HCT116 (cell line): ENCODE measurements around the gene GRIN2A. TPM values are rescaled to one million over a fixed set of nuclear protein-coding genes. Genes with fewer than 3 reads are reported as not detected.

ENCODE experiments used
- ATAC-seq: fragments of 200-7000 bp; cut with Tn5 transposase; 2 replicates; pipeline ENCODE4 v1.9.1; 2020; ENCODE audit warnings: mild to moderate bottlenecking, moderate library complexity
- BruUV-seq: library from RNA; stranded (reverse); fragments of 400-500 nt; replicated peaks from 2 replicates; lab custom pipeline; 2021; lab: Mats Ljungman, UMichigan
- CTCF ChIA-PET: fragments of 300-600 bp; sonication (Branson Sonifier 250); formaldehyde crosslinking; loops from one replicate; lab custom pipeline; 2021; ENCODE audit warnings: antibody characterized with exemption; lab: Charles Lee
- POLR2A ChIA-PET: fragments of 300-600, 350-600 bp; sonication (Branson Sonifier 250); formaldehyde crosslinking; loops from one replicate; lab custom pipeline; 2021; ENCODE audit warnings: antibody characterized with exemption; lab: Charles Lee
- RAD21 ChIA-PET, 2 experiments: fragments of 300-600 bp; sonication (Branson Sonifier 250); formaldehyde crosslinking; loops; one replicate each; lab custom pipeline; 2023; ENCODE audit warnings: low total read pairs in 2 of 2; ENCODE audit not compliant: uncharacterized antibody in 2 of 2, unreplicated experiment in 2 of 2, low non-redundant PET in 1 of 2; lab: Charles Lee
- DNase-seq: peaks from one replicate; pipeline ENCODE4 v3.0.0-alpha.2; 2010; ENCODE audit warnings: low read depth, low spot score
- H2AFZ ChIP-seq: fragments of 200-600 bp; shearing (Covaris generic), sonication (generic); 2 replicates; pipeline ENCODE4 v1.6.1; 2017; ENCODE audit warnings: low read depth, mixed run types, mixed read lengths, antibody characterized with exemption, low read length; ENCODE audit not compliant: poor library complexity, severe bottlenecking
- H3K27ac ChIP-seq: 2 replicates; pipeline ENCODE4 v1.5.1; 2012; ENCODE audit warnings: low read depth, low read length
- H3K27me3 ChIP-seq: fragments of 200-600 bp; sonication (generic); 2 replicates; pipeline ENCODE4 v1.6.1; 2016; ENCODE audit warnings: mixed run types, low read length, mixed read lengths; ENCODE audit not compliant: insufficient read depth
- H3K36me3 ChIP-seq, 2 experiments: fragments of 200-500 bp in 1 of 2; fragments of 200-600 bp in 1 of 2; sonication (Bioruptor generic) in 1 of 2; sonication (generic) in 1 of 2; 2 replicates each; pipeline versions ENCODE4 v1.5.1 to v1.6.1; 2014 to 2016; ENCODE audit warnings: low read length in 2 of 2, inconsistent platforms in 1 of 2, mixed read lengths in 1 of 2, mixed run types in 1 of 2; ENCODE audit not compliant: insufficient read depth in 2 of 2, control insufficient read depth in 1 of 2
- H3K4me1 ChIP-seq, 2 experiments: fragments of 200-600 bp in 1 of 2; sonication (generic) in 1 of 2; 2 replicates each; pipeline versions ENCODE4 v1.5.1 to v1.6.1; 2012 to 2017; ENCODE audit warnings: low read length in 2 of 2, inconsistent platforms in 1 of 2, mild to moderate bottlenecking in 1 of 2, mixed read lengths in 1 of 2, mixed run types in 1 of 2, moderate library complexity in 1 of 2; ENCODE audit not compliant: insufficient read depth in 2 of 2, control insufficient read depth in 1 of 2
- H3K4me2 ChIP-seq: fragments of 200-600 bp; sonication (generic); 2 replicates; pipeline ENCODE4 v1.6.1; 2017; ENCODE audit warnings: mixed run types, low read length, mixed read lengths
- H3K4me3 ChIP-seq, 2 experiments: fragments of 200-600 bp in 1 of 2; sonication (generic) in 1 of 2; replicated peaks in 1 of 2; 2 replicates each; pipeline ENCODE4 v1.5.1; 2011 to 2016; ENCODE audit warnings: low read length in 2 of 2, control low read depth in 1 of 2, low read depth in 1 of 2, mild to moderate bottlenecking in 1 of 2, mixed read lengths in 1 of 2, mixed run types in 1 of 2
- H3K79me2 ChIP-seq: fragments of 200-600 bp; sonication (generic); 2 replicates; pipeline ENCODE4 v1.6.1; 2017; ENCODE audit warnings: mild to moderate bottlenecking, mixed run types, low read length, moderate library complexity, mixed read lengths; ENCODE audit not compliant: insufficient read depth
- H3K9ac ChIP-seq: fragments of 200-600 bp; sonication (generic); 2 replicates; pipeline ENCODE4 v1.6.1; 2016; ENCODE audit warnings: low read length, mixed read lengths
- H3K9me2 ChIP-seq: fragments of 200-600 bp; sonication (generic), shearing (Covaris generic); 2 replicates; pipeline ENCODE4 v1.6.1; 2017; ENCODE audit warnings: mixed run types, mild to moderate bottlenecking, moderate library complexity; ENCODE audit not compliant: insufficient read depth
- H3K9me3 ChIP-seq, 2 experiments: fragments of 200-500 bp in 1 of 2; fragments of 200-600 bp in 1 of 2; sonication (Bioruptor generic) in 1 of 2; sonication (generic) in 1 of 2; 2 replicates each; pipeline ENCODE4 v1.6.1; 2014 to 2017; ENCODE audit warnings: low read length in 2 of 2, mixed read lengths in 2 of 2, inconsistent platforms in 1 of 2, low read depth in 1 of 2, mild to moderate bottlenecking in 1 of 2, mixed run types in 1 of 2, moderate library complexity in 1 of 2; ENCODE audit not compliant: control insufficient read depth in 1 of 2, insufficient read depth in 1 of 2
- H4K20me1 ChIP-seq: fragments of 200-600 bp; sonication (generic), shearing (Covaris generic); 2 replicates; pipeline ENCODE4 v1.6.1; 2017; ENCODE audit warnings: mixed run types, mild to moderate bottlenecking, moderate library complexity; ENCODE audit not compliant: insufficient read depth
- CBX3 ChIP-seq: IDR thresholded peaks from 2 replicates; pipeline ENCODE4 v1.6.1; 2012; ENCODE audit warnings: low read depth
- CTCF ChIP-seq, 3 experiments: fragments of 200-600 bp in 1 of 3; sonication (generic) in 1 of 3; IDR thresholded peaks in 2 of 3; conservative IDR thresholded peaks in 1 of 3; 2 replicates each; pipeline ENCODE4 v1.5.1; 2012 to 2017; ENCODE audit warnings: low read depth in 2 of 3, low read length in 2 of 3, antibody characterized with exemption in 1 of 3, borderline replicate concordance in 1 of 3, control low read depth in 1 of 3, mild to moderate bottlenecking in 1 of 3, mixed read lengths in 1 of 3, mixed run types in 1 of 3, moderate library complexity in 1 of 3; ENCODE audit not compliant: insufficient read depth in 1 of 3
- EGR1 ChIP-seq: IDR thresholded peaks from 2 replicates; pipeline ENCODE4 v1.6.1; 2012; ENCODE audit warnings: low read depth
- ELF1 ChIP-seq: IDR thresholded peaks from 2 replicates; pipeline ENCODE4 v1.6.1; 2012; ENCODE audit warnings: low read depth, borderline replicate concordance
- FOSL1 ChIP-seq: IDR thresholded peaks from 2 replicates; pipeline ENCODE4 v1.6.1; 2012; ENCODE audit warnings: low read depth
- MAX ChIP-seq: IDR thresholded peaks from 2 replicates; pipeline ENCODE4 v1.6.1; 2012
- POLR2AphosphoS5 ChIP-seq: IDR thresholded peaks from 2 replicates; pipeline ENCODE4 v1.6.1; 2011; ENCODE audit warnings: mild to moderate bottlenecking, low read depth, low read length, moderate library complexity
- RAD21 ChIP-seq: IDR thresholded peaks from 2 replicates; pipeline ENCODE4 v1.6.1; 2012; ENCODE audit warnings: low read depth, mild to moderate bottlenecking
- SIN3A ChIP-seq: IDR thresholded peaks from 2 replicates; pipeline ENCODE4 v1.6.1; 2012; ENCODE audit warnings: low read depth
- SRF ChIP-seq: IDR thresholded peaks from 2 replicates; pipeline ENCODE4 v1.6.1; 2012; ENCODE audit warnings: low read depth
- TCF7L2 ChIP-seq: IDR thresholded peaks from 2 replicates; pipeline ENCODE4 v1.7.0; 2011; ENCODE audit warnings: borderline replicate concordance, inconsistent platforms; ENCODE audit not compliant: insufficient read depth, insufficient read length; ENCODE audit errors: extremely low read depth
- YY1 ChIP-seq: IDR thresholded peaks from 2 replicates; pipeline ENCODE4 v1.6.1; 2011; ENCODE audit warnings: low read length, low read depth, moderate library complexity, mild to moderate bottlenecking; ENCODE audit not compliant: insufficient replicate concordance; ENCODE audit errors: extremely low read depth
- ZBTB33 ChIP-seq: IDR thresholded peaks from 2 replicates; pipeline ENCODE4 v1.6.1; 2011; ENCODE audit warnings: mild to moderate bottlenecking, low read length, moderate library complexity; ENCODE audit not compliant: insufficient replicate concordance; ENCODE audit errors: extremely low read depth
- ZFX ChIP-seq: fragments of 450-650 bp; IDR thresholded peaks from 2 replicates; pipeline ENCODE4 v1.6.1; 2017
- intact Hi-C: fragments of 100-400 bp; cut with micrococcal nuclease; formaldehyde crosslinking; loops from 2 replicates; pipeline ENCODE4 v1.10.0; 2022
- total RNA-seq: library from RNA; stranded (reverse); gene quantifications from one replicate; pipeline ENCODE4 v1.2.1, GENCODE V29; 2021; ENCODE audit not compliant: unreplicated experiment

The GRIN2A gene
- total RNA-seq, 1 experiment from 2014 or later, result 0.02 TPM

- POLR2A ChIA-PET, result no interaction called here
- no peaks in the 10 kb centered on the region for H4K20me1 ChIP-seq
- intact Hi-C loops, result no loop called here
- H3K4me2 ChIP-seq, result no peak overlapping the region
- 0 out of 2 replicates have a peak, but pooled peaks cover 4% of the 10 kb centered on the region for H3K27me3 ChIP-seq
- no peak overlapping the region for H3K4me3 ChIP-seq
- H3K4me1 ChIP-seq, result no peaks in the 10 kb centered on the region; a peak in 2 of 4 replicates
- H3K9me2 ChIP-seq, result no peaks in the 10 kb centered on the region
- no peaks in the 10 kb centered on the region for H3K9me3 ChIP-seq
- H3K79me2 ChIP-seq, result no peaks in the 10 kb centered on the region
- TF ChIP-seq EGR1, result no peak
- TF ChIP-seq ELF1, result no peak
- TF ChIP-seq CBX3, result no peak
- no peak for TF ChIP-seq POLR2AphosphoS5
- TF ChIP-seq SRF, result no peak
- TF ChIP-seq RAD21, result no peak
- TF ChIP-seq SIN3A, result no peak
- TF ChIP-seq ZFX, result no peak
- no peak for TF ChIP-seq CTCF (IDR thresholded peaks at IDR 0.05 in 2 of 3, conservative IDR thresholded peaks at IDR 0.05 in 1 of 3; ENCODE audit: borderline replicate concordance in 1 of 3, insufficient read depth in 1 of 3, low read depth in 2 of 3, low read length in 2 of 3)
- no peak for TF ChIP-seq FOSL1
- no peak for TF ChIP-seq YY1
- TF ChIP-seq TCF7L2, result no peak
- no peak for TF ChIP-seq ZBTB33
- no peak for TF ChIP-seq MAX
- DNase-seq (no peak), ATAC-seq (no peak)
- no peak overlapping the region for H3K9ac ChIP-seq
- CTCF ChIA-PET, result no interaction called here
- H3K36me3 ChIP-seq, result no peaks in the 10 kb centered on the region
- BruUV-seq, result no TSS peak
- no peak overlapping the region for H2AFZ ChIP-seq
- no peak overlapping the region for H3K27ac ChIP-seq
- RAD21 ChIA-PET, result no interaction called here
Measured at GRCh38 chr16:10172848-10173655, 9.2 kb downstream of the GRIN2A start.
